ENCODE data around the gene L1CAM. TPM values are rescaled to one million over a fixed set of nuclear protein-coding genes. Genes with fewer than 3 reads are reported as not detected.

L1CAM gene
- total and polyA plus RNA-seq, 2 donors (not counting 1 experiment from before 2014, with no cell fraction given), result 9.4 to 19.9 TPM

GRCh38 chrX:153863251-153863991 is 22.6 kb downstream of the L1CAM start:
- H3K4me2 ChIP-seq (replicated peaks; ENCODE audit: low read depth, low read length, poor library complexity, severe bottlenecking), result no peak overlapping the region
- H3K27ac ChIP-seq (ENCODE audit: low read length in 2 of 2), result no peak overlapping the region
- no peaks in the 10 kb centered on the region for H3K4me1 ChIP-seq (ENCODE audit: control insufficient read depth in 2 of 2, insufficient read depth in 2 of 2, low read length in 2 of 2)
- H3K36me3 ChIP-seq (replicated peaks in 1 of 2; ENCODE audit: control extremely low read depth in 1 of 2, control insufficient read depth in 1 of 2, extremely low read depth in 1 of 2, insufficient read depth in 2 of 2, low read length in 1 of 2), result no peaks in the 10 kb centered on the region
- H3K79me2 ChIP-seq (ENCODE audit: control insufficient read depth, insufficient read depth, low read length), result no peaks in the 10 kb centered on the region
- TF ChIP-seq EZH2 (IDR thresholded peaks at IDR 0.05; ENCODE audit: borderline replicate concordance, insufficient read depth, low read depth, low read length, poor library complexity, severe bottlenecking) (no peak), CTCF (IDR thresholded peaks at IDR 0.05) (no peak)
- no peak overlapping the region for H3K27ac Mint-ChIP-seq
- no peak overlapping the region for H3K9ac ChIP-seq (ENCODE audit: low read length)
- H3K9me3 Mint-ChIP-seq (ENCODE audit: insufficient read depth), result no peaks in the 10 kb centered on the region
- WGBS (ENCODE audit: insufficient coverage), result 85% methylated on average over 16 of the region's 28 CpGs
- intact Hi-C loops (cut with micrococcal nuclease), result no loop called here
- ChIA-PET POLR2A (no interaction called here), CTCF (no interaction called here)
- H3K4me3 ChIP-seq (ENCODE audit: control extremely low read depth in 1 of 5, extremely low read depth in 1 of 5, insufficient read depth in 1 of 5, low read depth in 2 of 5, low read length in 4 of 5), result no peak overlapping the region
- H3K4me3 Mint-ChIP-seq, result no peak overlapping the region
- H3K9me3 ChIP-seq (ENCODE audit: control extremely low read depth in 1 of 3, control insufficient read depth in 2 of 3, insufficient read depth in 1 of 3, low read length in 2 of 3), result no peaks in the 10 kb centered on the region
- DNase-seq (no peak), ATAC-seq (ENCODE audit: low read depth) (no peak)
- no peaks in the 10 kb centered on the region for H3K4me1 Mint-ChIP-seq
- no peaks in the 10 kb centered on the region for H4K20me1 ChIP-seq (ENCODE audit: control insufficient read depth, insufficient read depth, low read length, poor library complexity, severe bottlenecking)
- no peaks in the 10 kb centered on the region for H3K27me3 ChIP-seq (replicated peaks in 1 of 4; ENCODE audit: control extremely low read depth in 1 of 4, control insufficient read depth in 3 of 4, insufficient read depth in 4 of 4, low read length in 3 of 4)
- H2AFZ ChIP-seq (ENCODE audit: insufficient read depth, low read depth, low read length, poor library complexity, severe bottlenecking), result no peak overlapping the region
- H3K27me3 Mint-ChIP-seq, result no peaks in the 10 kb centered on the region

GRCh38 chrX:153862369-153863250 is 23.4 kb downstream of the L1CAM start:
- Mint-ChIP-seq H3K4me1 (no peaks in the 10 kb centered on the region), H3K9me3 (ENCODE audit: insufficient read depth) (no peaks in the 10 kb centered on the region), H3K27ac (no peak overlapping the region), H3K27me3 (no peaks in the 10 kb centered on the region), H3K4me3 (no peak overlapping the region)
- POLR2A ChIA-PET, result interaction anchor here (0.6 kb wide), 1 partner anchor 9 kb away, joined by 4 read pairs; no protein-coding TSS in a partner anchor
- ATAC-seq (ENCODE audit: low read depth), result no peak
- Histone ChIP-seq H2AFZ (ENCODE audit: insufficient read depth, low read depth, low read length, poor library complexity, severe bottlenecking) (no peak overlapping the region), H3K27me3 (replicated peaks in 1 of 4; ENCODE audit: control extremely low read depth in 1 of 4, control insufficient read depth in 3 of 4, insufficient read depth in 4 of 4, low read length in 3 of 4) (no peaks in the 10 kb centered on the region), H3K4me3 (ENCODE audit: control extremely low read depth in 1 of 5, extremely low read depth in 1 of 5, insufficient read depth in 1 of 5, low read depth in 2 of 5, low read length in 4 of 5) (no peak overlapping the region), H4K20me1 (ENCODE audit: control insufficient read depth, insufficient read depth, low read length, poor library complexity, severe bottlenecking) (no peaks in the 10 kb centered on the region), H3K36me3 (replicated peaks in 1 of 2; ENCODE audit: control extremely low read depth in 1 of 2, control insufficient read depth in 1 of 2, extremely low read depth in 1 of 2, insufficient read depth in 2 of 2, low read length in 1 of 2) (no peaks in the 10 kb centered on the region), H3K9me3 (ENCODE audit: control extremely low read depth in 1 of 3, control insufficient read depth in 2 of 3, insufficient read depth in 1 of 3, low read length in 2 of 3) (no peaks in the 10 kb centered on the region), H3K4me1 (ENCODE audit: control insufficient read depth in 2 of 2, insufficient read depth in 2 of 2, low read length in 2 of 2) (no peaks in the 10 kb centered on the region), H3K79me2 (ENCODE audit: control insufficient read depth, insufficient read depth, low read length) (no peaks in the 10 kb centered on the region), H3K9ac (ENCODE audit: low read length) (no peak overlapping the region), H3K4me2 (replicated peaks; ENCODE audit: low read depth, low read length, poor library complexity, severe bottlenecking) (no peak overlapping the region), H3K27ac (ENCODE audit: low read length in 2 of 2) (no peak overlapping the region)
- no peak for DNase-seq
- TF ChIP-seq EZH2 (IDR thresholded peaks at IDR 0.05; ENCODE audit: borderline replicate concordance, insufficient read depth, low read depth, low read length, poor library complexity, severe bottlenecking) (no peak), CTCF (IDR thresholded peaks at IDR 0.05) (no peak)
- CTCF ChIA-PET, result no interaction called here
- intact Hi-C loops (cut with micrococcal nuclease), result no loop called here
- WGBS (ENCODE audit: insufficient coverage), result 74% methylated on average over 14 of the region's 22 CpGs
